OCI-LY1 (cell line): Measurements from ENCODE around the gene CTBP2.

ENCODE experiments used
- H2AFZ ChIP-seq: fragments of 200-600 bp; sonication (generic), shearing (Covaris generic); 2 replicates; pipeline ENCODE4 v1.6.0; 2014; ENCODE audit warnings: antibody characterized with exemption, mild to moderate bottlenecking, low read length
- H3F3A ChIP-seq: fragments of 200-600 bp; sonication (generic), shearing (Covaris generic); 2 replicates; pipeline ENCODE4 v1.6.0; 2014; ENCODE audit warnings: mild to moderate bottlenecking, antibody characterized with exemption, low read length, moderate library complexity; ENCODE audit not compliant: insufficient read depth
- H3K27ac ChIP-seq: fragments of 200-600 bp; sonication (generic); 2 replicates; pipeline ENCODE4 v1.5.1; 2014; ENCODE audit warnings: low read length, mixed run types, mild to moderate bottlenecking, low read depth; ENCODE audit not compliant: poor library complexity, severe bottlenecking
- H3K27me3 ChIP-seq: fragments of 200-600 bp; sonication (generic); 2 replicates; pipeline ENCODE4 v1.6.0; 2014; ENCODE audit warnings: antibody characterized with exemption, mild to moderate bottlenecking, low read length, moderate library complexity; ENCODE audit not compliant: insufficient read depth
- H3K36me3 ChIP-seq: fragments of 200-600 bp; sonication (generic); 2 replicates; pipeline ENCODE4 v1.6.1; 2014; ENCODE audit warnings: mild to moderate bottlenecking, antibody characterized with exemption, low read length, moderate library complexity, mixed read lengths; ENCODE audit not compliant: insufficient read depth
- H3K4me1 ChIP-seq: fragments of 200-600 bp; sonication (generic); 2 replicates; pipeline ENCODE4 v1.5.1; 2014; ENCODE audit warnings: mild to moderate bottlenecking, low read length, moderate library complexity; ENCODE audit not compliant: insufficient read depth, severe bottlenecking
- H3K4me2 ChIP-seq: fragments of 200-600 bp; sonication (generic), shearing (Covaris generic); 2 replicates; pipeline ENCODE4 v1.6.1; 2014; ENCODE audit warnings: low read length
- H3K4me3 ChIP-seq: fragments of 200-600 bp; sonication (generic); 2 replicates; pipeline ENCODE4 v1.5.1; 2014; ENCODE audit warnings: low read length, low read depth, mild to moderate bottlenecking, mixed read lengths; ENCODE audit not compliant: poor library complexity, severe bottlenecking
- H3K79me2 ChIP-seq: fragments of 200-600 bp; shearing (Covaris generic); 2 replicates; pipeline ENCODE4 v1.6.1; 2016; ENCODE audit warnings: mixed run types, low read length, mixed read lengths; ENCODE audit not compliant: insufficient read depth
- H3K9ac ChIP-seq: fragments of 200-600 bp; sonication (generic), shearing (Covaris generic); 2 replicates; pipeline ENCODE4 v1.6.1; 2014; ENCODE audit warnings: mild to moderate bottlenecking, low read length, mixed read lengths
- H3K9me2 ChIP-seq: fragments of 200-600 bp; sonication (generic), shearing (Covaris generic); 2 replicates; pipeline ENCODE4 v1.6.1; 2014; ENCODE audit warnings: low read depth, mild to moderate bottlenecking, low read length, mixed read lengths
- H3K9me3 ChIP-seq: fragments of 200-600 bp; shearing (Covaris generic); 2 replicates; pipeline ENCODE4 v1.6.1; 2014; ENCODE audit warnings: low read length, mixed read lengths
- H4K20me1 ChIP-seq: fragments of 200-600 bp; sonication (generic), shearing (Covaris generic); 2 replicates; pipeline ENCODE4 v1.6.0; 2016; ENCODE audit warnings: mild to moderate bottlenecking, low read length; ENCODE audit not compliant: insufficient read depth
- EZH2 ChIP-seq: fragments of 200-600 bp; sonication (generic), shearing (Covaris generic); IDR thresholded peaks from 2 replicates; pipeline ENCODE4 v1.8.0; 2017; ENCODE audit warnings: borderline replicate concordance, mixed run types, mild to moderate bottlenecking, antibody characterized with exemption, low read length, moderate library complexity, mixed read lengths
- TF ChIP-seq, protein P1 (sequence below): fragments of 200-600 bp; sonication (generic), shearing (Covaris generic); IDR thresholded peaks from 2 replicates; pipeline ENCODE4 v1.5.1; 2017; ENCODE audit warnings: mild to moderate bottlenecking, antibody characterized with exemption, low read length, moderate library complexity, mixed read lengths

Gene CTBP2

DNA sequence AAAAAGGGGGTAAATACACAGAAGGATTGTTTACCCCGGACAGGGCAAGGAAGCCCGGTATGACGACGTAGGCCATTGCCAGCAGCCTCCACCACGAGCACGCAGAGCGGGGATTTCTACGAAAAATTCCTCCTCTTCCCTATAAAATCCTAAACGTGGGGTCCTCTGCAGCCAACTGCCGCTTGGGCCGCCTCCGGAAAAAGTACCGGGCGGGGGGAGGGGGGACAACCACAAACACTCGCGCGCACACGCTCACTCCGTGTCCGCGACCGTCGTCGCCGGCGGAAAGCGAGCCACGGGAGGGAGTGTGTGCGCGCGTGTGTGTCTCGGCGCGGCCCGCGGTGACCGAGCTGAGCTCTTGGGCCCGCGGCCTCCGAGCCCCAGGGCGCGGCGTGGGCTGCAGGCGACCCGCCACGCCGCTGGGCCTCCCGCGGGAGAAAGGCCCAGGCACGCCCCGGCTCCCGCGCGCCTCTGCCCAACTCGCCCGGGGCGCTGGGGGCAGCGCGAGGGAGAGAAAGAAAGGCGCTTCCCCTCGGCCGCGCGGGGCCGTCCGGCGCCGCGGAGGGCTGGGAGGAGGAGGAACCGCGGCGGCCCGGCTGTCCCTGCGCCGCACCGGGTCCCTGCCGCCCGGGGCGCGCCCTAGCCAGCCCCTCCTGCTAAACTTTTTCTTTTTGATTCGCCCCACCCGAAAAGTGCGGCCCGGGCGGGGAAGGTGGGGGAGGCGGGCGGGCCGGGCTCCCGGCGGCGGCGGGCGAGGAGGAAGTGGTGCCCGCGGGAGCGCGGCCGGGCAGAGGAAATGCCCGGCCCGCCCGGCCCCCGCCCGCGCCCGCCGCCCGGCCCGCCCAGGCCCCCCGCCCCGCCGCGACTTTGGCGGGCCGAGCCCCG, 1.5 kb downstream of the CTBP2 start:
- Histone ChIP-seq H3K79me2 (no peaks in the 10 kb centered on the region), H3K27ac (no peak overlapping the region), H3K9me3 (no peaks in the 10 kb centered on the region), H3K4me1 (no peaks in the 10 kb centered on the region), H4K20me1 (no peaks in the 10 kb centered on the region), H3K36me3 (no peaks in the 10 kb centered on the region), H3K4me2 (no peak overlapping the region; the same call in 1 of the 2 replicates), H3K27me3 (peaks cover 5% of the 10 kb centered on the region; the same call in 1 of the 2 replicates), H3K9me2 (no peaks in the 10 kb centered on the region), H2AFZ (no peak overlapping the region), H3F3A (no peaks in the 10 kb centered on the region), H3K4me3 (peak overlapping the region; percentile 54), H3K9ac (no peak overlapping the region)
- TF ChIP-seq, protein P1, sequence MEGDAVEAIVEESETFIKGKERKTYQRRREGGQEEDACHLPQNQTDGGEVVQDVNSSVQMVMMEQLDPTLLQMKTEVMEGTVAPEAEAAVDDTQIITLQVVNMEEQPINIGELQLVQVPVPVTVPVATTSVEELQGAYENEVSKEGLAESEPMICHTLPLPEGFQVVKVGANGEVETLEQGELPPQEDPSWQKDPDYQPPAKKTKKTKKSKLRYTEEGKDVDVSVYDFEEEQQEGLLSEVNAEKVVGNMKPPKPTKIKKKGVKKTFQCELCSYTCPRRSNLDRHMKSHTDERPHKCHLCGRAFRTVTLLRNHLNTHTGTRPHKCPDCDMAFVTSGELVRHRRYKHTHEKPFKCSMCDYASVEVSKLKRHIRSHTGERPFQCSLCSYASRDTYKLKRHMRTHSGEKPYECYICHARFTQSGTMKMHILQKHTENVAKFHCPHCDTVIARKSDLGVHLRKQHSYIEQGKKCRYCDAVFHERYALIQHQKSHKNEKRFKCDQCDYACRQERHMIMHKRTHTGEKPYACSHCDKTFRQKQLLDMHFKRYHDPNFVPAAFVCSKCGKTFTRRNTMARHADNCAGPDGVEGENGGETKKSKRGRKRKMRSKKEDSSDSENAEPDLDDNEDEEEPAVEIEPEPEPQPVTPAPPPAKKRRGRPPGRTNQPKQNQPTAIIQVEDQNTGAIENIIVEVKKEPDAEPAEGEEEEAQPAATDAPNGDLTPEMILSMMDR = no peak
- no peak for TF ChIP-seq EZH2

DNA sequence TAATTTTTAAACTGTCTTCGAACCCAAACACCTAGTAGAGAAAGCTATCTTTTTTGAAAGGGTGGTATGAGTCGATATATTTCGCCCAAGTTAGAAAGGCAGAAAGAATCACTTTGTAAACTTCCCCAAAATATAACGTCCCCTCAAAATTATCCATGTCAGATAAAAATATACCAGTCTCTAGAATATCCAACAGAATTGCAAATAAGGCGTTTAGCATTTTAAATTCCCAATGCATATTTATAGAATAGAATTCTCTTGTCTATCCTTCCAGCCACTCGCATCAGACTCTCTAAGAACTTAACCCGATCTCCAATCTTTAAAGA, 2.1 kb downstream of the CTBP2 start:
- H2AFZ ChIP-seq = no peak overlapping the region
- H3F3A ChIP-seq = no peaks in the 10 kb centered on the region
- TF ChIP-seq, protein P1 = no peak
- TF ChIP-seq EZH2 = no peak
- H3K36me3 ChIP-seq = no peaks in the 10 kb centered on the region
- no peaks in the 10 kb centered on the region for H3K9me3 ChIP-seq
- H3K27ac ChIP-seq = no peak overlapping the region
- no peaks in the 10 kb centered on the region for H3K9me2 ChIP-seq
- H3K4me2 ChIP-seq = no peak overlapping the region; the same call in 1 of the 2 replicates
- H3K4me3 ChIP-seq = no peak overlapping the region
- no peaks in the 10 kb centered on the region for H4K20me1 ChIP-seq
- peaks cover 5% of the 10 kb centered on the region; the same call in 1 of the 2 replicates for H3K27me3 ChIP-seq
- H3K4me1 ChIP-seq = no peaks in the 10 kb centered on the region
- no peak overlapping the region for H3K9ac ChIP-seq
- no peaks in the 10 kb centered on the region for H3K79me2 ChIP-seq

DNA sequence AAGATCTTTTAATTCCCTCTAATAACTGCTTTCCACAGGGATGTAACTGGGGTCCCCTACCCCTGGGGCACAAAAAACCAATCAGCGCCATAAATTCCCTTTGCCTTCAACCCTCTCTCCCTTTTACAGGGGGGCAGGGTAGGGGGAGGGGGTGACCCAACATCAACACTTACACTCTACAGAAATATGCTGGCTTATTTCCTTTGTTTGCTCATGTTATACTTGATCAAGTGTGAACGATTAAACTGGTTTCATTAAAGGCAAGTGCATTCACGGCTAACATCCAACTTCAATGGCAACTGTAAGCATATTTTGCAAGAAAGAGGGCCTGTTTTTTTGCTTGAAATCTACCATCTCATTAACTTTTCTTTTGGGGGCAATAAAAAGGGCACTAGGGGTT, 2.9 kb downstream of the CTBP2 start:
- Histone ChIP-seq H3K4me2 (no peak overlapping the region), H3K9ac (no peak overlapping the region)

More for the DNA sequence above, 2.9 kb downstream of the CTBP2 start:
- TF ChIP-seq, protein P1 = no peak
- no peak for TF ChIP-seq EZH2
- H3K27me3 ChIP-seq = peaks cover 5% of the 10 kb centered on the region; the same call in 1 of the 2 replicates
- no peaks in the 10 kb centered on the region for H3F3A ChIP-seq
- no peak overlapping the region for H3K27ac ChIP-seq
- H3K4me1 ChIP-seq = no peaks in the 10 kb centered on the region
- no peak overlapping the region for H2AFZ ChIP-seq
- H3K36me3 ChIP-seq = no peaks in the 10 kb centered on the region
- no peaks in the 10 kb centered on the region for H3K9me3 ChIP-seq
- no peak overlapping the region for H3K4me3 ChIP-seq
- H3K79me2 ChIP-seq = no peaks in the 10 kb centered on the region
- no peaks in the 10 kb centered on the region for H3K9me2 ChIP-seq
- H4K20me1 ChIP-seq = no peaks in the 10 kb centered on the region
